HCT116 (cell line): ENCODE measurements around the gene JSRP1. TPM values are rescaled to one million over a fixed set of nuclear protein-coding genes. Genes with fewer than 3 reads are reported as not detected.

Experiments used
- ATAC-seq: fragments of 200-7000 bp; cut with Tn5 transposase; 2 replicates; pipeline ENCODE4 v1.9.1; 2020; ENCODE audit warnings: mild to moderate bottlenecking, moderate library complexity
- BruUV-seq: library from RNA; stranded (reverse); fragments of 400-500 nt; replicated peaks from 2 replicates; lab custom pipeline; 2021; lab: Mats Ljungman, UMichigan
- CTCF ChIA-PET: fragments of 300-600 bp; sonication (Branson Sonifier 250); formaldehyde crosslinking; loops from one replicate; lab custom pipeline; 2021; ENCODE audit warnings: antibody characterized with exemption; lab: Charles Lee
- POLR2A ChIA-PET: fragments of 300-600, 350-600 bp; sonication (Branson Sonifier 250); formaldehyde crosslinking; loops from one replicate; lab custom pipeline; 2021; ENCODE audit warnings: antibody characterized with exemption; lab: Charles Lee
- RAD21 ChIA-PET, 2 experiments: fragments of 300-600 bp; sonication (Branson Sonifier 250); formaldehyde crosslinking; loops; one replicate each; lab custom pipeline; 2023; ENCODE audit warnings: low total read pairs in 2 of 2; ENCODE audit not compliant: uncharacterized antibody in 2 of 2, unreplicated experiment in 2 of 2, low non-redundant PET in 1 of 2; lab: Charles Lee
- DNase-seq: peaks from one replicate; pipeline ENCODE4 v3.0.0-alpha.2; 2010; ENCODE audit warnings: low read depth, low spot score
- H2AFZ ChIP-seq: fragments of 200-600 bp; shearing (Covaris generic), sonication (generic); 2 replicates; pipeline ENCODE4 v1.6.1; 2017; ENCODE audit warnings: low read depth, mixed run types, mixed read lengths, antibody characterized with exemption, low read length; ENCODE audit not compliant: poor library complexity, severe bottlenecking
- H3K27ac ChIP-seq: 2 replicates; pipeline ENCODE4 v1.5.1; 2012; ENCODE audit warnings: low read depth, low read length
- H3K27me3 ChIP-seq: fragments of 200-600 bp; sonication (generic); 2 replicates; pipeline ENCODE4 v1.6.1; 2016; ENCODE audit warnings: mixed run types, low read length, mixed read lengths; ENCODE audit not compliant: insufficient read depth
- H3K36me3 ChIP-seq, 2 experiments: fragments of 200-500 bp in 1 of 2; fragments of 200-600 bp in 1 of 2; sonication (Bioruptor generic) in 1 of 2; sonication (generic) in 1 of 2; 2 replicates each; pipeline versions ENCODE4 v1.5.1 to v1.6.1; 2014 to 2016; ENCODE audit warnings: low read length in 2 of 2, inconsistent platforms in 1 of 2, mixed read lengths in 1 of 2, mixed run types in 1 of 2; ENCODE audit not compliant: insufficient read depth in 2 of 2, control insufficient read depth in 1 of 2
- H3K4me1 ChIP-seq, 2 experiments: fragments of 200-600 bp in 1 of 2; sonication (generic) in 1 of 2; 2 replicates each; pipeline versions ENCODE4 v1.5.1 to v1.6.1; 2012 to 2017; ENCODE audit warnings: low read length in 2 of 2, inconsistent platforms in 1 of 2, mild to moderate bottlenecking in 1 of 2, mixed read lengths in 1 of 2, mixed run types in 1 of 2, moderate library complexity in 1 of 2; ENCODE audit not compliant: insufficient read depth in 2 of 2, control insufficient read depth in 1 of 2
- H3K4me2 ChIP-seq: fragments of 200-600 bp; sonication (generic); 2 replicates; pipeline ENCODE4 v1.6.1; 2017; ENCODE audit warnings: mixed run types, low read length, mixed read lengths
- H3K4me3 ChIP-seq, 2 experiments: fragments of 200-600 bp in 1 of 2; sonication (generic) in 1 of 2; replicated peaks in 1 of 2; 2 replicates each; pipeline ENCODE4 v1.5.1; 2011 to 2016; ENCODE audit warnings: low read length in 2 of 2, control low read depth in 1 of 2, low read depth in 1 of 2, mild to moderate bottlenecking in 1 of 2, mixed read lengths in 1 of 2, mixed run types in 1 of 2
- H3K79me2 ChIP-seq: fragments of 200-600 bp; sonication (generic); 2 replicates; pipeline ENCODE4 v1.6.1; 2017; ENCODE audit warnings: mild to moderate bottlenecking, mixed run types, low read length, moderate library complexity, mixed read lengths; ENCODE audit not compliant: insufficient read depth
- H3K9ac ChIP-seq: fragments of 200-600 bp; sonication (generic); 2 replicates; pipeline ENCODE4 v1.6.1; 2016; ENCODE audit warnings: low read length, mixed read lengths
- H3K9me2 ChIP-seq: fragments of 200-600 bp; sonication (generic), shearing (Covaris generic); 2 replicates; pipeline ENCODE4 v1.6.1; 2017; ENCODE audit warnings: mixed run types, mild to moderate bottlenecking, moderate library complexity; ENCODE audit not compliant: insufficient read depth
- H3K9me3 ChIP-seq, 2 experiments: fragments of 200-500 bp in 1 of 2; fragments of 200-600 bp in 1 of 2; sonication (Bioruptor generic) in 1 of 2; sonication (generic) in 1 of 2; 2 replicates each; pipeline ENCODE4 v1.6.1; 2014 to 2017; ENCODE audit warnings: low read length in 2 of 2, mixed read lengths in 2 of 2, inconsistent platforms in 1 of 2, low read depth in 1 of 2, mild to moderate bottlenecking in 1 of 2, mixed run types in 1 of 2, moderate library complexity in 1 of 2; ENCODE audit not compliant: control insufficient read depth in 1 of 2, insufficient read depth in 1 of 2
- H4K20me1 ChIP-seq: fragments of 200-600 bp; sonication (generic), shearing (Covaris generic); 2 replicates; pipeline ENCODE4 v1.6.1; 2017; ENCODE audit warnings: mixed run types, mild to moderate bottlenecking, moderate library complexity; ENCODE audit not compliant: insufficient read depth
- CBX3 ChIP-seq: IDR thresholded peaks from 2 replicates; pipeline ENCODE4 v1.6.1; 2012; ENCODE audit warnings: low read depth
- CEBPB ChIP-seq: IDR thresholded peaks from 2 replicates; pipeline ENCODE4 v1.6.1; 2012; ENCODE audit warnings: low read depth
- CTCF ChIP-seq, 3 experiments: fragments of 200-600 bp in 1 of 3; sonication (generic) in 1 of 3; IDR thresholded peaks in 2 of 3; conservative IDR thresholded peaks in 1 of 3; 2 replicates each; pipeline ENCODE4 v1.5.1; 2012 to 2017; ENCODE audit warnings: low read depth in 2 of 3, low read length in 2 of 3, antibody characterized with exemption in 1 of 3, borderline replicate concordance in 1 of 3, control low read depth in 1 of 3, mild to moderate bottlenecking in 1 of 3, mixed read lengths in 1 of 3, mixed run types in 1 of 3, moderate library complexity in 1 of 3; ENCODE audit not compliant: insufficient read depth in 1 of 3
- EGR1 ChIP-seq: IDR thresholded peaks from 2 replicates; pipeline ENCODE4 v1.6.1; 2012; ENCODE audit warnings: low read depth
- ELF1 ChIP-seq: IDR thresholded peaks from 2 replicates; pipeline ENCODE4 v1.6.1; 2012; ENCODE audit warnings: low read depth, borderline replicate concordance
- EZH2phosphoT487 ChIP-seq: fragments of 200-600 bp; IDR thresholded peaks from 2 replicates; pipeline ENCODE4 v1.6.1; 2018; ENCODE audit warnings: antibody characterized with exemption, borderline replicate concordance
- JUND ChIP-seq: IDR thresholded peaks from 2 replicates; pipeline ENCODE4 v1.6.1; 2012
- MAX ChIP-seq: IDR thresholded peaks from 2 replicates; pipeline ENCODE4 v1.6.1; 2012
- POLR2A ChIP-seq: IDR thresholded peaks from 2 replicates; pipeline ENCODE4 v1.7.0; 2011; ENCODE audit warnings: borderline replicate concordance; ENCODE audit not compliant: insufficient read depth, insufficient read length; ENCODE audit errors: extremely low read depth
- POLR2AphosphoS5 ChIP-seq: IDR thresholded peaks from 2 replicates; pipeline ENCODE4 v1.6.1; 2011; ENCODE audit warnings: mild to moderate bottlenecking, low read depth, low read length, moderate library complexity
- RAD21 ChIP-seq: IDR thresholded peaks from 2 replicates; pipeline ENCODE4 v1.6.1; 2012; ENCODE audit warnings: low read depth, mild to moderate bottlenecking
- SP1 ChIP-seq: IDR thresholded peaks from 2 replicates; pipeline ENCODE4 v1.6.1; 2012; ENCODE audit warnings: low read depth
- SRF ChIP-seq: IDR thresholded peaks from 2 replicates; pipeline ENCODE4 v1.6.1; 2012; ENCODE audit warnings: low read depth
- TCF7L2 ChIP-seq: IDR thresholded peaks from 2 replicates; pipeline ENCODE4 v1.7.0; 2011; ENCODE audit warnings: borderline replicate concordance, inconsistent platforms; ENCODE audit not compliant: insufficient read depth, insufficient read length; ENCODE audit errors: extremely low read depth
- ZNF274 ChIP-seq: fragments of 200-500 bp; sonication (Bioruptor generic); IDR thresholded peaks from 2 replicates; pipeline ENCODE4 v1.6.1; 2014; ENCODE audit warnings: mild to moderate bottlenecking, low read depth, low read length, inconsistent platforms
- intact Hi-C: fragments of 100-400 bp; cut with micrococcal nuclease; formaldehyde crosslinking; loops from 2 replicates; pipeline ENCODE4 v1.10.0; 2022
- total RNA-seq: library from RNA; stranded (reverse); gene quantifications from one replicate; pipeline ENCODE4 v1.2.1, GENCODE V29; 2021; ENCODE audit not compliant: unreplicated experiment
- TF ChIP-seq, protein P1 (sequence below): IDR thresholded peaks from 2 replicates; pipeline ENCODE4 v1.6.1; 2012; ENCODE audit warnings: low read depth
- TF ChIP-seq, protein P2 (sequence below): IDR thresholded peaks from 2 replicates; pipeline ENCODE4 v1.6.1; 2012

JSRP1 gene
- total RNA-seq, 1 experiment from 2014 or later, result 0.30 TPM

DNA sequence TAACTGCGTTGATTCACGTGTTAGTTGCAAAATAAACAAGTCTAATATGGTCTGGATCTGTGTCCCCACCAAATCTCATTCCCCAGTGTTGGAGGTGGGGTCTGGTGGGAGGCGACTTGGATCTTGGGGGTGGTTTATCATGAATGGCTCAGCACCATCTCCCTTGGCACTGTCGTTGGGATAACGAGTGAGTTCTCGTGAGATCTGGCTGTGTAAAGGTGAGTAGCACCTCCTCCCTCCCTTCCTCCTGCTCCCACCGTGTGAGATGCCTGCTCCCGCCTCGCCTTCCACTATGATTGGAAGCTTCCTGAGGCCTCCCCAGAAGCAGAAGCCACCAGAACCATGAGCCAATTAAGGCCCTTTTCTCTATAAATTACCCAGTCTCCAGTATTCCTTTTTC, 20.9 kb upstream of the JSRP1 start:
- no peak for ATAC-seq
- Histone ChIP-seq H3K4me3 (no peak overlapping the region), H3K36me3 (peaks cover 10 to 11% of the 10 kb centered on the region in 2 experiments; a peak in 2 of 4 replicates), H4K20me1 (0 out of 2 replicates have a peak, but pooled peaks cover 8% of the 10 kb centered on the region), H3K9me3 (no peaks in the 10 kb centered on the region), H3K4me2 (no peak overlapping the region), H3K4me1 (peaks cover 9 to 41% of the 10 kb centered on the region in 2 experiments), H3K27me3 (no peaks in the 10 kb centered on the region), H3K79me2 (peaks cover 23% of the 10 kb centered on the region), H3K27ac (no peak overlapping the region), H2AFZ (no peak overlapping the region), H3K9me2 (no peaks in the 10 kb centered on the region), H3K9ac (no peak overlapping the region)
- intact Hi-C loops, result loop anchor here (5.0 kb wide), 1 partner anchor 335 kb away; no protein-coding TSS in a partner anchor
- DNase-seq, result no peak
- ChIA-PET POLR2A (no interaction called here), RAD21 (no interaction called here), CTCF (no interaction called here)
- TF ChIP-seq SRF (no peak), JUND (no peak), RAD21 (no peak), ELF1 (no peak), MAX (no peak), TCF7L2 (no peak), CEBPB (no peak), SP1 (no peak), POLR2A (no peak), CBX3 (no peak), ZNF274 (no peak), POLR2AphosphoS5 (no peak), EGR1 (no peak), EZH2phosphoT487 (no peak), CTCF (IDR thresholded peaks at IDR 0.05 in 2 of 3, conservative IDR thresholded peaks at IDR 0.05 in 1 of 3; ENCODE audit: borderline replicate concordance in 1 of 3, insufficient read depth in 1 of 3, low read depth in 2 of 3, low read length in 2 of 3) (no peak)
- TF ChIP-seq, protein P1, sequence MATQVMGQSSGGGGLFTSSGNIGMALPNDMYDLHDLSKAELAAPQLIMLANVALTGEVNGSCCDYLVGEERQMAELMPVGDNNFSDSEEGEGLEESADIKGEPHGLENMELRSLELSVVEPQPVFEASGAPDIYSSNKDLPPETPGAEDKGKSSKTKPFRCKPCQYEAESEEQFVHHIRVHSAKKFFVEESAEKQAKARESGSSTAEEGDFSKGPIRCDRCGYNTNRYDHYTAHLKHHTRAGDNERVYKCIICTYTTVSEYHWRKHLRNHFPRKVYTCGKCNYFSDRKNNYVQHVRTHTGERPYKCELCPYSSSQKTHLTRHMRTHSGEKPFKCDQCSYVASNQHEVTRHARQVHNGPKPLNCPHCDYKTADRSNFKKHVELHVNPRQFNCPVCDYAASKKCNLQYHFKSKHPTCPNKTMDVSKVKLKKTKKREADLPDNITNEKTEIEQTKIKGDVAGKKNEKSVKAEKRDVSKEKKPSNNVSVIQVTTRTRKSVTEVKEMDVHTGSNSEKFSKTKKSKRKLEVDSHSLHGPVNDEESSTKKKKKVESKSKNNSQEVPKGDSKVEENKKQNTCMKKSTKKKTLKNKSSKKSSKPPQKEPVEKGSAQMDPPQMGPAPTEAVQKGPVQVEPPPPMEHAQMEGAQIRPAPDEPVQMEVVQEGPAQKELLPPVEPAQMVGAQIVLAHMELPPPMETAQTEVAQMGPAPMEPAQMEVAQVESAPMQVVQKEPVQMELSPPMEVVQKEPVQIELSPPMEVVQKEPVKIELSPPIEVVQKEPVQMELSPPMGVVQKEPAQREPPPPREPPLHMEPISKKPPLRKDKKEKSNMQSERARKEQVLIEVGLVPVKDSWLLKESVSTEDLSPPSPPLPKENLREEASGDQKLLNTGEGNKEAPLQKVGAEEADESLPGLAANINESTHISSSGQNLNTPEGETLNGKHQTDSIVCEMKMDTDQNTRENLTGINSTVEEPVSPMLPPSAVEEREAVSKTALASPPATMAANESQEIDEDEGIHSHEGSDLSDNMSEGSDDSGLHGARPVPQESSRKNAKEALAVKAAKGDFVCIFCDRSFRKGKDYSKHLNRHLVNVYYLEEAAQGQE, result no peak
- TF ChIP-seq, protein P2, sequence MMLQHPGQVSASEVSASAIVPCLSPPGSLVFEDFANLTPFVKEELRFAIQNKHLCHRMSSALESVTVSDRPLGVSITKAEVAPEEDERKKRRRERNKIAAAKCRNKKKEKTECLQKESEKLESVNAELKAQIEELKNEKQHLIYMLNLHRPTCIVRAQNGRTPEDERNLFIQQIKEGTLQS, result no peak
- no TSS peak for BruUV-seq
